Small intestine (tissue), 7 donors: Measurements from ENCODE around the gene SLC1A3. TPM values are rescaled to one million over a fixed set of nuclear protein-coding genes. Genes with fewer than 3 reads are reported as not detected.

ENCODE experiments used
- DNase-seq, 2 donors: peaks; one replicate each; pipeline versions ENCODE4 v3.0.0 to v3.0.0-alpha.2; 2013
- FAIRE-seq: peaks from 2 replicates; lab custom pipeline; 2012; peaks lifted over from hg19 to GRCh38; lab: Jason Lieb, UNC
- H3K27ac ChIP-seq, 3 donors: one replicate each; pipeline ENCODE4 v1.5.1; 2013; ENCODE audit warnings: low read length in 2 of 3, mild to moderate bottlenecking in 2 of 3, control low read depth in 1 of 3, inconsistent platforms in 1 of 3, low read depth in 1 of 3, moderate library complexity in 1 of 3
- H3K27me3 ChIP-seq, 3 donors: one replicate each; pipeline ENCODE4 v1.6.1; 2013; ENCODE audit warnings: low read length in 3 of 3, inconsistent platforms in 1 of 3; ENCODE audit not compliant: control insufficient read depth in 3 of 3, insufficient read depth in 3 of 3
- H3K36me3 ChIP-seq, 3 donors: one replicate each; pipeline ENCODE4 v1.6.1; 2013; ENCODE audit warnings: low read length in 3 of 3, inconsistent platforms in 1 of 3, low read depth in 1 of 3, mild to moderate bottlenecking in 1 of 3, moderate library complexity in 1 of 3; ENCODE audit not compliant: control insufficient read depth in 3 of 3, insufficient read depth in 2 of 3
- H3K4me1 ChIP-seq, 3 donors: one replicate each; pipeline ENCODE4 v1.6.1; 2013; ENCODE audit warnings: low read length in 2 of 3, inconsistent platforms in 1 of 3, low read depth in 1 of 3, mild to moderate bottlenecking in 1 of 3, moderate library complexity in 1 of 3; ENCODE audit not compliant: control insufficient read depth in 3 of 3, insufficient read depth in 2 of 3
- H3K4me3 ChIP-seq, 3 donors: one replicate each; pipeline ENCODE4 v1.5.1; 2013; ENCODE audit warnings: low read length in 3 of 3, control low read depth in 1 of 3, inconsistent platforms in 1 of 3, low read depth in 1 of 3, mild to moderate bottlenecking in 1 of 3, moderate library complexity in 1 of 3
- H3K9me3 ChIP-seq, 2 donors: one replicate each; pipeline ENCODE4 v1.6.1; 2013; ENCODE audit warnings: low read depth in 1 of 2, low read length in 1 of 2; ENCODE audit not compliant: control insufficient read depth in 2 of 2, insufficient read depth in 1 of 2
- WGBS, 3 donors: extraction: QIAGEN DNeasy Blood & Tissue Kit; methylation state at CpG; one replicate each; pipeline ENCODE4 v1.1.7; 2013; 5-methylcytosine and 5-hydroxymethylcytosine counted together
- polyA plus RNA-seq, 4 donors: library from polyadenylated mRNA; stranded (reverse) in 3 of 4; unstranded in 1 of 4; fragments of 200-250 nt in 3 of 4; fragments of 120-200 nt in 1 of 4; gene quantifications; one replicate each; pipeline versions ENCODE4 v1.2.1 to v1.2.3, GENCODE V29; 2013
- donor health status: healthy with polysubstance abuse.
- donor health status: control.
- donor health status: control.
- donor health status: Bipolar disorder and iron deficiency.
- donor health status: healthy.

SLC1A3 gene
- polyA plus RNA-seq, 4 donors, result 0.89 to 12.0 (median 3.1) TPM

DNA sequence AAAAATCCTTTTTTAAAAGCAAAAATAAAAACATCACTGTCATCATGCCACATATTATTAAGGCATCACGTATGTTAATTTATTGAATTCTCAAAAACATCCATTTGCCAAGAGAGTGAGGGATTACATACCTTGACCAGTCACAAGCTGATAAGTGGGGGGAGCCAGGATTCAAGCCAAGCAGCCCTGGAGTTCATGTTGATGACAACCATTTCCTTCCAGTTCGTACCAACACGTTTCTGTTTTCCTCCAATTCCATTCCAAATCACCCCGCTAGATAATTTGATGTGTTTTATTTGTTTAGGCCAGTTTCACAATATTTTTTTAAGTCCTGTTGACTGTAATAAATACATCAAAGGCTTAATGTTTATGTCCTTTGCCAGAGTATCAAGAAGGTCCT is 53.0 kb downstream of the SLC1A3 start:
- DNase-seq (no peak), FAIRE-seq (no peak)
- Histone ChIP-seq H3K4me3 (no peak overlapping the region), H3K27ac (no peak overlapping the region), H3K9me3 (no peaks in the 10 kb centered on the region), H3K4me1 (peaks cover 0 to 6% (median 0%) of the 10 kb centered on the region in 3 donors), H3K36me3 (no peaks in the 10 kb centered on the region), H3K27me3 (no peaks in the 10 kb centered on the region)
- 64 to 66% (median 64%) methylated on average over 4 of the region's 4 CpGs for WGBS, 3 donors

DNA sequence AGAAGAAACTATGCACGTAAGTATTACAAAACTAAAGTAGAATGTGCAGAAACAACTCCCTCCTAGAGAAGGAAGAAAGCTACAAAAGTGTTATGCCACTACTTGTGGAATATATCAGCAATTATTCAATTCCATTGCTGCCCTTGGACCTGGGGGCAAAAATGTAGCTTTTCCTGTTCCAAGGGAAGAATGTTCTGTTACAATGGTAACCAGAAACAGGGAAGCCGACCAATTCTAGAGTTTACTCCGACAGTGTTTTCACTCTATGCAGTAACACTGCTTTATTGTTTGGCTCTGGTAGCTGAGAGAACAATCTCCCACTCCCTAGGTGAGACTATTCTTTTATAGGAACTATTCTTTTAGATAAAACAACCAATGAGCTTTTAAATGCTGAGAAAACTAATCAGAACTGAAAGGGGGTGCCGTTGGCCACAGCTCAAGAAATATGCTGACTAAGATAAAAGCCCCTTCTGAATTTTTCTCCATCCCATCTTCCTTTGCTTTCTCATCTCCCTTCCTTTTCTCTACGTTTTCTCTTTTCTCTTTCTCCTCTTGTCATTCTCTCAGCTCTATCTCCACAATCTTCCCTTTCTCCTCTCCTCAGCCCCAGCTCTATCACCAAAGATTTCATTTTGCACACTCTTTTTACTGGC is 54.1 kb downstream of the SLC1A3 start:
- FAIRE-seq (no peak), DNase-seq (peak in 1 of 2 donors; percentile 78)
- WGBS, 3 donors, result 48 to 61% (median 52%) methylated on average over 5 of the region's 5 CpGs

DNA sequence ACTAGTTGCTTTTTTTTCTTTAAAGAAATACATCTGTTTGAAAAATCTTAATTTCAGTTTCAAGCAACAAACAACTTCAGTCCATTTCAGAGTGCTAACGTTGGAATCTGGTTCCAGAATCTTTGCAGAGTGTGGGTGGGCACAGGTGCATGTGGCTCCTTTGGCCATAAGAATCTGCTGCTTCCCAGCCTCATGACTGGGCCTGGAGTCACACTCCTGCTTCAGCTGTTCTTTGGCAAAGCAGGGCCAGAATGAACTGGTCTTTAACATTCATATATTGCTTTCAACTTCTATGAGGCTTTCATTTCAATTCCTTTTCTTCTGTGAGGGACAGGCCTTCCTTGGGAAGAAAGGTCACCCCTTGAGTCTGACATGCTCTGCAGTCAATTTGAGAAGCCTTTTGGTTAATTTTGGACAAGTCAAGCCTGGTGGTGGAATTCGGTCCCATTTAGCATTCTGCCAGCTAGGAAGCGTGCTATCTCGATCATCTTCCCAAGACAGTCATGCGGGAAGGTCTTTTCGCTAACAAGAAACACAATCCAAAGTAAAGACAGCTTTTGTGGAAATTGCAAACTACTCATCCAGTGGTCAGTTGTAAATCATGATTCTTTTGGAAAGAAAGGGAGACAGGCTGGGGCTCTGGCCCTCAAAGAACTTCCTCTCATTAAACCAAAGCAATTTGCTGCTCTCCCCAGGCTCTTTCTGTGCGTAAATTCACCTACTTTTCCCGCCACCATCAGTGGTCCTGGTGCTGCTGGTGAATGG is 55.2 kb downstream of the SLC1A3 start:
- peaks cover 0 to 6% (median 0%) of the 10 kb centered on the region in 3 donors for H3K4me1 ChIP-seq
- no peak overlapping the region for H3K27ac ChIP-seq
- no peak overlapping the region for H3K4me3 ChIP-seq
- H3K36me3 ChIP-seq, result no peaks in the 10 kb centered on the region
- FAIRE-seq (no peak), DNase-seq (no peak)
- H3K27me3 ChIP-seq, result no peaks in the 10 kb centered on the region
- WGBS, 3 donors, result 86 to 93% (median 92%) methylated on average over 8 of the region's 8 CpGs
- no peaks in the 10 kb centered on the region for H3K9me3 ChIP-seq

More for the DNA sequence above, 54.1 kb downstream of the SLC1A3 start:
- no peak overlapping the region for H3K27ac ChIP-seq
- no peaks in the 10 kb centered on the region for H3K9me3 ChIP-seq
- peaks cover 0 to 6% (median 0%) of the 10 kb centered on the region in 3 donors for H3K4me1 ChIP-seq
- no peak overlapping the region for H3K4me3 ChIP-seq
- H3K36me3 ChIP-seq, result no peaks in the 10 kb centered on the region
- no peaks in the 10 kb centered on the region for H3K27me3 ChIP-seq

DNA sequence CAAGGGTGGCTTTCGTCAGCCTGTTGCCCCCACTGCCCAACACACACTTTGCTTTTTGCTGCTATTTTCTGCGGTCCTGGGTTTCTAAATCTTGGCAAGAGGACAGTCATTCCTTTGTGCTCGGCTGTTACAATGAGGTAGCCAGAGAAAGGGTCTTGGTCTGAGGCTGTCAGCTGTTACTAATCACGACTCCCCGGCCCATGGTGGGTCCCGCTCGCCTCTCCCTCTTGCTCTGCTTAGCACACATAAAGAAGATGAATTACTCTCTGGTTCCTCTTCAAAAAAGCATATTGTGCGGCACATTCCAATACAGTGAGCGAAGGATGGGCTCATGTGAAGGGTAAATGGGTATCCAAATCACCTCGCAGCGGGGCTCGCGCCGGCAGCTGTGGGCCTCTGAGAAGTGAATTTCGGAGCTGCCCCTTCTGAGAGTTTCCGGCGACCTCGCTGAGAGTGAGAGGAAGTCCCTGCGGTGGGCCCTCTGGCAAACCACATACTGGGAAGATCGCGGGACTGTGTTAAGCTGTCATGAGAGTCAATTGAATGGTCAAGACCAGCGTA is 56.0 kb downstream of the SLC1A3 start:
- no peak for DNase-seq
- H3K27ac ChIP-seq, result no peak overlapping the region
- 89 to 96% (median 94%) methylated on average over 22 of the region's 22 CpGs for WGBS, 3 donors
- H3K27me3 ChIP-seq, result no peaks in the 10 kb centered on the region
- no peak for FAIRE-seq
- peaks cover 0 to 6% (median 0%) of the 10 kb centered on the region in 3 donors for H3K4me1 ChIP-seq
- H3K4me3 ChIP-seq, result no peak overlapping the region
- no peaks in the 10 kb centered on the region for H3K9me3 ChIP-seq
- no peaks in the 10 kb centered on the region for H3K36me3 ChIP-seq

DNA sequence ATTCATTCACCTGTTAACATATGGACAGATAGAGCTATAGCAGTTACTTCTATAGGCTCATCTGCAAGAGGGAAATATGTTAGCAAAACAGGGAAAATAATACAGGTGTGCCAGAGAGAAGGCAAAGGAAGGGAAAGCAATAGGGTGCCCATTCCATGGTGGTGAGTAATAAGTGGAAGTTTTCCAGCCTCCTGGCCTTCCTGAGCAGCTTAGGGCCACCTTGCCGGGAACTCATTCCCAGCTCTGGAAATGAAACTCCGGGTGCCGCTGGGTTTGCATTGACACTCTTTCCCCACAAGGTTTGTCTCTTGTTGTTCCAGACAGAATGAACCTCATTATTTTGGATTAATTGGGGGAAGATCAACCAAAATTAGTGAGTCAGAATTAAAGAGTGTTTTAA is 58.4 kb downstream of the SLC1A3 start:
- 92 to 98% (median 95%) methylated on average over 3 of the region's 3 CpGs for WGBS, 3 donors
- no peak for FAIRE-seq

DNA sequence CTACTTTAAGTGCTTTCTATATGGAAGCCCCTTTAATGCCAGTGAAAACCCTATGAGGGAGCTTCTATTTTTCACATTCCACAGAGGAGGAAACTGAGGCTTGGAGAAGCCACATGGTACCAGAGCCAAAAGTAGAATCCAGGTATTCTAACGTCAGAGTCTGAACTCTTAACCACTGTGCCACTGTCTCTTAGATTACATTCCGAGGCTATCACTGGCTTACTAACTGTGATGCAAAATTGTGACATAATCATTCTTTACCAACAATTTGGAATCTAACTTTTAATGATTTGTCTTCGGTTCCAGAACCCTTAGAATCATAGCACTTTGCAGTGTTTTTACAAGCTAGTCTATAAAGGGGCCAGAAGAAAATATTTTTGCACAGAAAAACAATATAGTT is 59.2 kb downstream of the SLC1A3 start:
- Histone ChIP-seq H3K36me3 (no peaks in the 10 kb centered on the region), H3K4me1 (no peaks in the 10 kb centered on the region), H3K9me3 (no peaks in the 10 kb centered on the region), H3K27me3 (no peaks in the 10 kb centered on the region), H3K27ac (no peak overlapping the region), H3K4me3 (no peak overlapping the region)
- DNase-seq (no peak), FAIRE-seq (no peak)
- WGBS, 3 donors, result 81% methylated on average over 3 of the region's 3 CpGs

More for the DNA sequence above, 58.4 kb downstream of the SLC1A3 start:
- no peaks in the 10 kb centered on the region for H3K9me3 ChIP-seq
- H3K27ac ChIP-seq, result no peak overlapping the region
- H3K4me3 ChIP-seq, result no peak overlapping the region
- H3K27me3 ChIP-seq, result no peaks in the 10 kb centered on the region
- no peak for DNase-seq
- H3K36me3 ChIP-seq, result no peaks in the 10 kb centered on the region
- no peaks in the 10 kb centered on the region for H3K4me1 ChIP-seq

DNA sequence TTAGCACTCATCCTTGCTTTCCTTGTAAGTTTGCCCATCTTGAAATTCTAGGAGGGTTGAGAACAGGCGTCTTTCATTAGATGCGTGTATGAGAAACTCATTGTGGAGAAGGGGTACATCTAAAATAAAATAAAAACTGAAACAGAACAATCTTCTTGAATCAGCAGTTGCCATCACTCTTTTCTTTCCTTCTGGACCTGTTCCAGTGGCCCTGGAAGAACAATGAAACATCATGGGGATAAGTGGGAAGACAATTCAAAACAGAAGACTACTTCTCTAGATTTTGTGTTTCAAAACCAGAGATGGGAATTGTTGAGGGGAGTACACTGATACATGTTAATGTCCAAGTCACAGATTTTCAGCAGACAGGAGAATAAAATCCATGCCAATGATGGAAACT is 59.9 kb downstream of the SLC1A3 start:
- Histone ChIP-seq H3K9me3 (no peaks in the 10 kb centered on the region), H3K27me3 (no peaks in the 10 kb centered on the region), H3K4me3 (no peak overlapping the region), H3K36me3 (no peaks in the 10 kb centered on the region), H3K27ac (no peak overlapping the region), H3K4me1 (no peaks in the 10 kb centered on the region)
- WGBS, 3 donors, result 93 to 96% (median 94%) methylated on average over 2 of the region's 2 CpGs
- FAIRE-seq, result no peak
- no peak for DNase-seq

DNA sequence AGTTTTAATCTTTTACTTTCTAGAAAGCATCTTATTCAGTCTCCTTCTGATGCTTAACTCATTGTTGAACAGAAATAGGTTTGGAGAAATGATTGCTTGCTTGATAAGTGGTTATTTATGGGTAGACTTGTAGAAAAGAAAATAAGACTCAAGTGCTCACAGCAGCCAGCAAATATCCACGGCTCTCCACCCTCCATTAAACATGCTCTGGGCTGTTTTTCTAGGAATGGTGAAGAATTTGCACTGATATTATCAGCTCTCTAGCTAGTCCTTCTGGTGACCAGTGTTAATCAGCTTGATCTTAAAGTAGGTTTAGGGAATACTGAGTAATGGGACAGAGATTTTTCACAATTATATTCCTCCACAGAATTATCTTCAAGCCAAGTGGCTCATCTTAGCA is 60.6 kb downstream of the SLC1A3 start:
- Histone ChIP-seq H3K36me3 (no peaks in the 10 kb centered on the region), H3K4me1 (no peaks in the 10 kb centered on the region), H3K4me3 (no peak overlapping the region), H3K9me3 (no peaks in the 10 kb centered on the region), H3K27me3 (no peaks in the 10 kb centered on the region), H3K27ac (no peak overlapping the region)
- WGBS, 3 donors, result 52 to 63% (median 60%) methylated on average over 1 of the region's 1 CpG
- FAIRE-seq, result no peak
- no peak for DNase-seq
